Left kidney (tissue), 2 donors: Measurements from ENCODE around the gene LMTK3. TPM values are rescaled to one million over a fixed set of nuclear protein-coding genes. Genes with fewer than 3 reads are reported as not detected.
"Not testable (repeated sequence)": the region's sequence is repeated elsewhere in the genome, so short reads cannot be mapped to it uniquely, and the experiment has no call there.

Experiments used
- DNase-seq: peaks from one replicate; pipeline ENCODE4 v3.0.0-alpha.2; 2013
- polyA plus RNA-seq: library from polyadenylated mRNA; unstranded; fragments of 120-200 nt; gene quantifications from one replicate; pipeline ENCODE4 v1.2.1, GENCODE V29; 2013; ENCODE audit not compliant: insufficient read length

The LMTK3 gene
- polyA plus RNA-seq, 1 donor = 2.0 TPM

DNA sequence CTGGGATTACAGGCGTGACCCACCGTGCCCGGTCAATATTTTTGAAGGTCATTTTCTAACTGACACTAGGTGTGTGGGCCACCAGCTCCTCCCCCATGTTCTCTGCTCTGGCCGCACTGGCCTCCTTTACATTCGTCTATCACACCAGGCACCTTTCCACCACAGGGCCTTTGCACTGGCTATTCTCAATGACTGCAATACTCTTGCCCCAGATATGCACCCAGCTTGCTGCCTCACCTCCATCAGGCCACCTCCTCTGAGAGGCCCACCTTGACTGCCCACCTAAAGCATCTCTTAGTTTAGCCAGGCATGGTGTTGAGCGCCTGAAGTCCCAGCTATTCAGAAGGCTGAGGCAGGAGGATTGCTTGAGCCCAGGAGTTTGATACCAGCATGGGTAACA, 30.2 kb upstream of the LMTK3 start:
- no peak for DNase-seq

DNA sequence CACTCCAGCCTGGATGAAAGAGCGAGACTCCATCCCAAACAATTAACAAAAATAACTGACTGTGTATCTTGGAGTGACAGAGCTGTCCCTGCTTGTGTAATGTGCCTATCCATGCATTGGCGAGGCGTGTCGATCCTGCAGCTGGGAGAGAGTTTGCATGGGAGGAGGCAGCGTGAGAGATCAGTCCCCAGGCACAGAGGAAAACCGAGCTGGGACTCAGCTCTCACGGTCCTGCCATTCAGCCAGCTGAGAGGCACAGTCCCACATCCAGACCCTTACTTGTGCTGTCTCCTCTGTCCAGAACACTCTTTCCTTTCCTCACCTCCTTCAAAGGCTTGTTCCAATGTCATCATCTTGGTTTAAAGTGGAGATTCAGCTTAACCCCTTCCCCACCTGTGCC, 28.5 kb upstream of the LMTK3 start:
- no peak for DNase-seq

DNA sequence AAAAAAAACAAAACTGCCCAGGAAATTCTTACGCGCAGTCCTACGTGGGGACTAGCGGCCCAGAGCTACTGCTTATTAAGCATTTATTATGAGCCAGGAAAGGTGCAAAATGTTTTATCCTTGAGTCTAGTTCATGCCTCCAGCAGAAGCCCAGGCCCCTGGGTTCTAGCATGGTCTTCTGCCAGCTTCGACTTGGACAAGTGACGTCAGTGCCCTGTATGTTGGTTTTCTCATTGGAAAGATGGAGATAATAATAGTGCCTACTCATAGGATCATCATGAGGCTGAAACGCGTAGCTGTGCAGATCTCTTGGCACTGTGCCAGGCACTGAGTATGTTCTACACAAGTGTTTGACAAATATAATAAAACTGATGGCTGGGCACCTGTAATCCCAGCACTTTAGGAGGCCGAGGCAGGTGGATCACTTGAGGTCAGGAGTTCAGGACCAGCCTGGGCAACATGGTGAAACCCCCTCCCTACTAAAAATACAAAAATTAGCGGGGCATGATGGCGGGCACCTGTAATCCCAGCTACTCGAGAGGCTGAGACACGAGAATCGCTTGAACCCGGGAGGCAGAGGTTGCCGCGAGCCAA, 28.0 kb upstream of the LMTK3 start:
- no peak for DNase-seq

DNA sequence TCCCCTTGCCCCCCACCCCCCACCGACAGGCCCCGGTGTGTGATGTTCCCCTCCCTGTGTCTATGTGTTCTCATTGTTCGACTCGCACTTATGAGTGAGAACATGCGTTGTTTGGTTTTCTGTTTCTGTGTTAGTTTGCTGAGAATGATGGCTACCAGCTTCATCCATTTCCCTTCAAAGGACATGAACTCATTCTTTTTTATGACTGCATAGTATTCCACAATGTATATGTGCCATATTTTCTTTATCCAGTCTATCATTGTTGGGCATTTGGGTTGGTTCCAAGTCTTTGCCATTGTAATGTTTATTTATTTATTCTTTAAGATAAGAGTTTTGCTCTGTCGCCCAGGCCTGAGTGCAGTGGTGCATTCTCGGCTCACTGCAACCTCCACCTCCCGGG, 26.4 kb upstream of the LMTK3 start:
- not testable (repeated sequence) for DNase-seq

DNA sequence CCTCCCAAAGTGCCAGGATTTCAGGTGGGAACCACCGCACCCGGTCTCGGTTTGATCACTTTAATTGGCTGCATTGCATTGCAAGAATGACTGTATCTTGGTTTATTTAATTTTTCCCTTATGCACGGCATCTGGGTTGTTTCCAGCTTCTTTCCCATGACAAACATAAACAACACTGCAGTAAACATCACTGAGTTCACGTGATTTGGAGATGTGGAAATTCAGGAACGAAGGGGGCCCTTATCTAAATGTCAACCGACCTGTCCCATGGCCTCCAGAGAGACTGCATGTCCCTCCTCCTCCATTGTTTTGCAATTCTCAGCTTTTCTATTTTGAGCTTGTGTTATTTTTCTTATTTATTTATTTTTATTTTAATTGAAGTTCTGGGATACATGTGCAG, 25.9 kb upstream of the LMTK3 start:
- DNase-seq = no peak

DNA sequence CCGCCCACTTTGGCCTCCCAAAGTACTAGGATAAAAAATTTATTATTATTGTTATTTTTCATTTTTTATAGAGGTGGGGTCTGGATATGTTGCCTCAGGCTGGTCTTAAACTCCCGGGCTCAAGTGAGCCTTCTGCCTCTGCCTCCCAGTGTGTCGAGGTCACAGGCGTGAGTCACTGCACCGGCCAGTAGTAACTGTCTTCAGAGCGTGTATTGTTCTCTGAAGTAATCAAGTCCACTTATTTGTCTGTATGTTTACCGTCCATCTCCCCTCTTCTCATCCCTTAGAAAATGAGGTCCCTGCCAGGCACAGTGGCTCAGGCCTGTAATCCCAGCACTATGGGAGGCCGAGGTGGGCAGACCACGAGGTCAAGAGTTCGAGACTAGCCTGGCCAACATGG, 22.1 kb upstream of the LMTK3 start:
- no peak for DNase-seq

DNA sequence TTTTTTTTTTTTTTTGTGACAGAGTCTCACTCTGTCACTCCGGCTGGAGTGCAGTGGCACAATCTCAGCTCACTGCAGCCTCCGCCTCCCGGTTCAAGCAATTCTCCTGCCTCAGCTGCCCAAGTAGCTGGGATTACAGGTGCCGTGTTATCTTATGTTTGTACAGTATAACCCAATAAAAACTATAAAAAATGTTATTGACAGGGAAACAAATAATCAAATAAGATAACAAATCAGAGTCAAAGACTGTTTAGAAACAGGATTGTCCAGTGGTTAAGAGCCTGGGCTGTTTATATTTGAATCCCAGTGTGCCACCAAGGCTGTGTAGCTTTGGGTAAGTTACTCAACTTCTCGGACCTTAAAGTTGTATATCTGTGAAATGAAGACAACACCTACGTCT, 19.1 kb upstream of the LMTK3 start:
- DNase-seq = no peak

DNA sequence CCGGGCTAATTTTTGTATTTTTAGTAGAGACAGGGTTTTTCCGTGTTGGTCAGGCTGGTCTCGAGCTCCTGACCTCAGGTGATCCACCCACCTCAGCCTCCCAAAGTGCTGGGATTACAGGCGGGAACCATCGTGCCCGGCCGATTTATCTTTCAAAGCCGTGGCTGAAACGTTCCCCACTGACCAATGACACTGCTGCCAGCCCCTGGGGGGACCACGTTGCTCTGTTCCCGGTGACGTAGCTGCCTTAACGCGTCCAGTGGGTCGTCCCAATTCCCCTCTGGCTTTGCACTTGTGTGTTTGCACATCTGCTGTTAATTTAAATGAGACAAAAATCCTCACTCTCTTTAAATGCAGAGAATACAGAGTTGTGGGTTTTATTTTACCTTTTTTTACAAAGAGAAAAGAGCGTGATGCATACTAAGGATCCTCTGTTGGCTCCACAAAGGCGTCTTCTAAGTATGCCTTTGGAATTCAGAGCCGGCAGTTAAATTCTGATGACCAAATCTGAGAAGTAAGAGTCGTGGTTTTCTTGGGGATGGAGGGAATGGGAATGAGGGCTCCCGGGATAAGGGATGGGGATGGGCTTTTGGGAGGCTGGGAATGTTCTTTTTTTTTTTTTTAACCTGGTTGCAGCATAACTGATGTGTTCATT, 18.6 kb upstream of the LMTK3 start:
- DNase-seq = no peak

DNA sequence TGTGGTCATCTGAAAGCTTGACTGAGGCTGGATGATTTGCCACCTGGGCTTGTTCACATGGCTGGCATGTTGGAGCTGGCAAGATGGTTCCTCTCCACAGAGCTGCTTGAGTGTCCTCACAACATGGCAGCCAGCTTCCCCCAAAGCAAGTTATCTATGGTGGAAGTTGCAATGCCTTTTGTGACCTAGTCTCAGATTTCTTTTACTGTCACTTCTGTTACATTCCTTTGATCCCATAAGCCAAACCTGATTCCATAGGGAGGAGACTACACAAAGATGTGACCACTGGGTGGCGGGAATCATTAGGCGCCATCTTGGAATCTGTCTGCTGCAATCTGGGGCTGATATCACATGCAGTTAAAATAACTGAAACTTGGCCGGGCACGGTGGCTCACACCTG, 17.5 kb upstream of the LMTK3 start:
- DNase-seq = no peak

DNA sequence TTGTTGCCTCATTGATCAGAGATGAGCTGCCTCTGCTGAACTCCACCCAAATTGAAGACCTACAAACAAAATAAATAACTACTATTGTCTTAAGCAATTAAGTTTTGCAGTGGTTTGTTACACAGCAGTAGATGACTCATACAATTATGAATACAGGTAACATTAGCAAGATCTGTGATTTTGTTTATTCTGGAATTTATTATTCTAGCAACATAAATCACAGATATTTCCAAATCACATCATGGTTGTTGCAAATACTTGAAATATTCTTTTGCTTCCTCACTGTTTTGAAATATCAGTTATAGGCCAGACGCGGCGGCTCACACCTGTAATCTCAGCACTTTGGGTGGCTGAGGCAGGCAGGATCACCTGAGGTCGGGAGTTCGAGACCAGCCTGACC, 13.1 kb upstream of the LMTK3 start:
- no peak for DNase-seq

DNA sequence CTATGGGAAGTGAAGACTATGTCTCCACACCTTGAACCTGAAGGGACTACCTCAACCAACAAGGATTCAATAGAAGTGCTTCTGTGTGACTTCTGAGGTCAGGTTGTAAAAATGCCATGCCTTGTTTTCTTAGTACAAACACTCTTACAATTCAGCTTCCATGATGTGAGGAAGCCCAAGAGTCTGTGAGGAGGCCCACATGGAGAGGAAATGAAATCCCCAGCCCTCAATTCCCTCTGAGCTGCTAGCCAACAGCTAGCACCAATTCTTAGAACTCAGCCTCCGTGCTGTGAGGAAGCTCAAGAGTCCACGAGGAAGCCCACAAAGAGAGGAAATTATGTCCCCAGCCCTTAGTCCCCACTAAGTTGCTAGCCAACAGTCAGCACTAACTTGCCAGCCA, 12.6 kb upstream of the LMTK3 start:
- DNase-seq = no peak

DNA sequence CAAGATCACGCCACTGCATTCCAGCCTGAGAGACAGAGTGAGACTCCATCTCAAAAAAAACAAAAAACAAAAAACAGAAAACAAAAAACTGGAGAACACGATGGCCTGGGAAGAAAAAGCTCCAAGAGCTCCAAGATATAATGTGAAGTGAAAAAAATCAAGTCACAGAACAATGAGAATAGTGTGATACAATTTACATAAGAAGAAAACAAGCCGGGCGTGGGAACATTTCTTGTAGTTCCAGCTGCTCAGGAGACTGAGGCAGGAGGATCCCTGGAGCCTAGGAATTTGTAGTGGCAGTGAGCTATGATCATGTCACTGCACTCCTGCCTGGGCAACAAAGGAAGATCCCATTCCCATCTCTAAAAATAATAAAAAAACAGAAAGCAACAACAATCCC, 8.5 kb upstream of the LMTK3 start:
- no peak for DNase-seq

DNA sequence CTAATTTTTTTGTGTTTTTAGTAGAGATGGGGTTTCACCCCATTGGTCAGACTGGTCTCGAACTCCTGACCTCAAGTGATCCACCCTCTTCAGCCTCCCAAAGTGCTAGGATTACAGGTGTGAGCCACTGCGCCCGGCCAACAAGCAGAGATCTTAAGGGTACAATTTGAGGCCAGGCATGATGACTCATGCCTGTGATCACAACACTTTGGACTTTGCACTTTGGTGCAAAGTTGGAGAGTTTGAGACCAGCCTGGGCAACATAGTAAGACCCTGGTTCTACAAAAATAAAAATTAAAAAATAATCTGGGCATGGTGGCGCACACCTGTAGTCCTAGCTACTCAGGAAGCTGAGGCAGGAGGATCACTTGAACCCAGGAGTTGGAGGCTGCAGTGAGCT, 7.8 kb upstream of the LMTK3 start:
- not testable (repeated sequence) for DNase-seq

DNA sequence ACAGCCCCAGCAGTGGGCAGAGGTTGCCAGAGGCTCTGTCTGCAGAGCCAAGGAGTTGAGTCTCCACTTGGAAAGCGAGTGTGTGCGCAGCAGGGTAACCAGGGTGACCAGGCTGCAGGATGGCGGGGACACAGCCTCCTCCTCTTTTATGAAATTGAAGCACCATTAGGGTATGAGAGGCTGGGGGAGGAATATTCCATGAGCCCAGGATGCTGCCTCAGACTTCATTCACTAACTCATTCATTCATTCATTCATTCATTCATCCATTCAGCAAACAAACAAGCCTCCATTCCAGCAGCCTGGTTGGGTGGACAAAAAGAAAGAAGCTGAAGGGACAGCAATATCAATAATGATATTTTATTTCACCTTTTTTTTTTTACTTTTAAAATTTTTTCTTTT, 6.6 kb upstream of the LMTK3 start:
- DNase-seq = no peak

DNA sequence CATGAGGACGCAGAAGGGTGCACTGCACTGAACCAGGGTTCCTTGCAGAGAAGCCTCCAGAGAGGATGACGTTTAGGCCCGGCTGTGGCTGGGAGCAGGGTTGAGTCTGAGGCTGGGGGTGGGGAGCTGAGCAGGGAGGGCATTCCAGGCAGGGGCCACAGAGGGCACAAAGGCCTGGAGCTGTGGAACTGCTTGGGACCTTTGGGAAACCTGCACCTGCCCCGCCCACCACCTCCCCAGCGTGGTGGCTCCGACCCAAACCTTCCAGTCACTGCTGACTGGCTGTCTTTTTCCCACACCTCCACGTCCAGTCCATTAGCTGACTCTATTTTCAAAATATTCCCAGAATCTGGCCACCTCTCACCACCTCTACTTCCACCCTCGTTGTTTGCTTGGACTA, 4.9 kb upstream of the LMTK3 start:
- no peak for DNase-seq

DNA sequence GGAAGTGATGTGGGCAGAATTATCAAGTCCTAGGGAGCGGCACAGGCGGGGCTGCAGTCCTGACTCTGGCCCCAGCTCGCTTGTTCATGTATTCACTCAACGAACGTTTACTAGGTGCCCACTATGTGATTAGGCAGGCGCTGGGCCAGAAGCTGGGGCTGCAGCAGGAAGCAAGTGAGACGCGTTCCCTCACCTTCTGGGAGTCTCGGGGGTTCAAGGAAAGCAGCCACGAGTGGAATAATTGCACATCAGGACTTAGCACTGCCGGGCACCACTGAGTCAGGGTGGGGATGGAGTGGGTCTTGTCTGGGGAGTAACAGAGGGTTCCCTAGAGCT, 2.5 kb upstream of the LMTK3 start:
- no peak for DNase-seq

DNA sequence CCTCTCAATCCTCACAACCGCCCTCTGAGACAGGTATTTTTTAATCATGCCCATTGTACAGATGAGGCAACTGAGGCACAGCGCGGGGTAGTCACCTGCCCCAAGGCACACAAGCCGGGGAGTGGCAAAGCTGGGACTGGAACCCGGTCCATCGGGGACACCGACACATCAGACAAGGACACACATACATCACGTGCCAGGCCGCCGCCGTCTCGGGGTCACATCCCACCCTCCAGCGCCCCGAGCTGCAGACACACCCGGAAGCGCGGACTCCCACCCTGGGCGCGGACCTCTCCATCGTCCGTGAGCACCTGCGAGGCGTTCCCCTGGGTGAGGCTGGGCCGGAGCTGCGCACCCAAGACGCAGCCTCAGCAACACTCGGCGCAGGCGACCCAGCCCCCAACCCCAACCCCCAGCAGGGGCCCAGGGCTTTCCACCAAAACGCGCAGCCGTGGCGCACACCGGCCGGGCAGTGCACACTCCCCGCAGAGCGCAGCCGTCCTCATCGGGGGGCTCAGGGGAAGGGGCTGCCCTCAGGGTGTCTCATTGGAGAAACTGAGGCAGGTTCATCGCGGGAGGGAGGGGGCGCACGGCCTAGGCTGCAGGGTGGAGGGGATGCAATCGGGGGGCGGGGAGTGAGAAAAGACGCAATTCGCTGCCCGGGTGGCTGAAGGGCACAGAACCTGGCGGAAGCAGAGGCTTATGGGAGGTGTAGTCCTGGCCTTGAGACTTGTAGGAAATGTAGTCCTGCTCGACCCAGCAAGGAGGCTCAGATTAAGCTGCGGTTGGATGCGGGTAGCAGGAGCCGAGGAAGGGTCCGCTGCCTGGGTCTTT, 1.9 kb upstream of the LMTK3 start:
- DNase-seq = no peak

DNA sequence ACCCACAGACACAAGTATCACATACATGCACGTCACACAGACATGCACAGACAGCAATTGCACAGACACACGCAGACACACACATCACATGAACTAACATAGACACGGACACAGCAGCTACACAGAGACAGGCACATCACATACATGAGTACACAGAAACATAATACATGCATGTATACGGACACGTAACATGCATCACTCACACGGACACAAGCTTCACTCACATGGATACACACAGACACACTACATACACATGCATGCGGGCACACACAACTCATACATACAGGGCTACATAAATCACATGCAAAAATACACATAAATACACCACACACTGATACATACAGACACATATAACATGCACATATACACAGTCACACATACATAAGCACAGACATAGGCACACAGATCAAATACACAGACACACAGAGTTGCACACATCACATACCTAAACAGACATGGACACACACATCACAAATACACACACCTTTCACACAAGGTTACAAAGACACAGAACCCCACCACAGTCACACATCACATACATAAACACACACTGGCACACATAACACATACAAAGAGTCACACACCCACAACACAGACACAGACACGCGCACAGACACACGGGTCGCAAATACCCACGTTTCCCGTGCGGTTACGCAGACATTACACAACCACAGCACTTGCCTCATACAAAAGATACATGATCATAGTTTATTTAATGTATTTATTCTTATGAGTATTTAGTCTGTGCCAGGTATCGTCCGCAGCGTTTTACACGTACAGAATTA, 1.1 kb upstream of the LMTK3 start:
- DNase-seq = no peak

DNA sequence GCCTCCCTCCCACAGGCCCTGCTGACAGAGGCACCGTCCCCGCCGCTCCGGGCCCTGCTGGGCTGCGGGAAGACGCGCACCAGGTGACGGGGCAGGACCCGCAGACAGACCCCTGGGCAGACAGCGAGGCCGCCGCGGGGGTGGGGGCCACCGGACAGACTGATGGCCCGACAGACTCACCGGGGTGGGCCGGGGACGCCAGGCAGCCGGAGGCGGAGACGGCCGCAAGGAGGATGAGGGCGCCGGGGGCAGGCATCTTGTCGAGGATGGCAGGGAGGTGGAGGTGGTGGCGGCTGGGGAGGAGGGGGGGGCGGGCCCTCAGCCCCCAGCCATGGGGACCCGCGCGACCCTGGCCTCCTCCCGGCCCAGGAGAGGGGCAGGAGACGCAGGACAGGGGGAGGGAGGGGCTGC, 309 bp downstream of the LMTK3 start:
- no peak for DNase-seq

DNA sequence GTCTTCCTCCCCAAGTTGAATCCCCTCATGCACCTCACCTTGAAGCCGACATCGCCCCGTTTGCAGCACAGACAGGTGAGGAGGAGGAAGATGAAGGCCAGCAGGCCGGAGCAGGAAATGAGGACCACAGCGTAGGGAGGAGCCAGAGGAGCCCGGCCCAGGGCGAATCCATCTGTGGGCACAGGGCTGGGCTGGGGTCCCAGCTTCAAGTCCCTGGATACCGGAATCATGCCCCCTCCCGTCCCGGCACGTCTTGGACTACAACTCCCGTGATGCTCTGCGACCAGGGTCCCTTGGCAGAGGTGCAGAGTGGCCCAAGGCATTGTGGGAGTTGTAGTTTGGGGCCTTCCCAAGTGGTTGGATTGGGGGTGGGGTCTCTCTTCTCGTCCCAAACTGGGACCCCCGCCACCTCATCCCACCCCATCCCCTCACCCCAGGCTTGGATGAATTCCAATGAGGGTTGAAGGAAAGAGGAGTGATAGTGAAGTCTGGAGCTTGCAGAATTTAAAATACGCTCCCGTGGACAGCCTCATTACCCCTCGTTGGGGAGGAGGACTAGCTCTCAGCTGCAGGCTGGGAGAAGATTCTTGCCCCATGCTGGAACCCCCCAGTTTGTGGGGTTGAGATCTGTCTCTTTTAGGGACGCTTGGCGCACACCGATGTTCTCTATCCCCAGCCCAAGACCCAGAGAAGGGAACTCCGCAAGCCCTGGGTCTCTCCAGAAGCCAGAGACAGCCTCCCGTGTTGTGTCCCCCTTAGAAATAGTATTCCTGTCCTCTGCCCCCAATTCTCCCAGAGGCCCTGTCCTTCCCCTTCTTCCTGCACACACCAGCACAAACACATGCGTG, 990 bp downstream of the LMTK3 start:
- no peak for DNase-seq

DNA sequence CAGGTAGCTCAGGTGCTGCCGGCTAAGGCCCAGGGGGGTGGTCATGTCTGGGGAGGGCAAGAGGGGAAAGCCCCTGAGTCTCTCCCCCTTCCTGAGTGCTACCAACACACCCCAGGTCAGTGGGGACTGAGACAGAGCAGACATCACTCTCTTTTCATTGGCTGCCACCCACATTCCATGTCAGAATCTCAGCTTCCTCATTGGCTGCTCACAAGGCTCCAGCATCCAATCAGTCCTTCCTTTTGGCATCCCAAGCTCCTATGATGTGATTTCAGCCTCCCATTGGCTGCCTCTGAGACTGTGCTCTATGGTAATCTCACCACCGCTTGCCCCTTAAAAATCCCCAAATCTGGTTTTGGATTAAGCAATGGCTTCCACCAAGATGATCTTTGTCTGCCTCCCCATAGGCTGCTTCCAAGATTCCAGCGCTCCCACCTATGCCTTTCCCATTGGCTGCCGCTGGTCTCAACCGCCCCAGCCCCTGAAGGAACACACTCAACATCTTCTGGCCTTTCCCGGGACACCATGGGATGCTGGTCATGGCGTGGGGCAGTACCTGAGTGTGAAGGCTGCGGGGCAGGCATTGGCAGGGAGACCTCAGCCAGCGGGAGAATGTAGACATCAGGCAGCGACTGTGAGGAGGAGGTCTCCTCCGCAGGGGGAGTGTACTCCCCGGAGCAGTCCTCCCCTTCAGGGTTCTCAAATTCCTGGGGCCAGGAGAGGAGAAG, 2.0 kb downstream of the LMTK3 start:
- DNase-seq = no peak
